ENCODE results near the gene WDR70. TPM values are rescaled to one million over a fixed set of nuclear protein-coding genes. Genes with fewer than 3 reads are reported as not detected.
"Not testable (repeated sequence)": the region's sequence is repeated elsewhere in the genome, so short reads cannot be mapped to it uniquely, and the experiment has no call there.

WDR70 gene
- total RNA-seq, 1 experiment from 2014 or later: 28.4 TPM

- DNase-seq (ENCODE audit: low read depth in 1 of 2, low spot score in 2 of 2): no peak
- Histone ChIP-seq H3K4me1 (replicated peaks) (peaks cover 20% of the 10 kb centered on the region), H3K27me3 (replicated peaks) (no peaks in the 10 kb centered on the region), H3K27ac (no peak overlapping the region), H3K4me3 (no peak overlapping the region), H3K36me3 (no peaks in the 10 kb centered on the region), H3K9me3 (replicated peaks) (no peaks in the 10 kb centered on the region)
These were observed 282.3 kb downstream of the WDR70 start for GRCh38 chr5:37661227-37661920.

DNA sequence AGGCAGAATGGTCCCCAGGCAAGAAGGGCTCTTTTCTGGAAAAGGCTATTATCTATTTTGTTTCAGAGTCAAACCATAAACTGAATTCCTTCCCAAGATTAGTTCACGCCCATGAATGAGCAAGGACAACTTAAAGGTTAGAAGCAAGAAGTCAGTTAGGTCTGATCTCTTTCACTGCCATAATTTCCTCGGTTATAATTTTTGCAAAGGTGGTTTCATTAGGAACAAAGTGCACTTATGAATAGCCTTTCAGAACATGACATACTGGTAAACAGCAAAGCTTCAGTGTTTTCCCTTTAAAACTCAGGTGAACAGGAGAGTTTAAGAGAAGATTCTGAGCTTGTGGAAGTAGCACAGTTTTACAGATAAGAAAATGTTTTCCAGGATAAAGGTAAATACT, 282.8 kb downstream of the WDR70 start:
- H3K4me3 ChIP-seq: no peak overlapping the region
- no peaks in the 10 kb centered on the region for H3K27me3 ChIP-seq (replicated peaks)
- no peaks in the 10 kb centered on the region for H3K9me3 ChIP-seq (replicated peaks)
- DNase-seq (ENCODE audit: low read depth in 1 of 2, low spot score in 2 of 2): no peak
- no peaks in the 10 kb centered on the region for H3K36me3 ChIP-seq
- H3K4me1 ChIP-seq (replicated peaks): peaks cover 23% of the 10 kb centered on the region
- no peak overlapping the region for H3K27ac ChIP-seq

GRCh38 chr5:37662362-37662761, 283.2 kb downstream of the WDR70 start:
- Histone ChIP-seq H3K36me3 (no peaks in the 10 kb centered on the region), H3K27me3 (replicated peaks) (no peaks in the 10 kb centered on the region), H3K4me1 (replicated peaks) (peaks cover 27% of the 10 kb centered on the region), H3K9me3 (replicated peaks) (no peaks in the 10 kb centered on the region), H3K4me3 (no peak overlapping the region), H3K27ac (no peak overlapping the region)
- DNase-seq (ENCODE audit: low read depth in 1 of 2, low spot score in 2 of 2): no peak

- Histone ChIP-seq H3K9me3 (replicated peaks) (no peaks in the 10 kb centered on the region), H3K4me1 (replicated peaks) (peaks cover 33% of the 10 kb centered on the region), H3K4me3 (no peak overlapping the region), H3K36me3 (no peaks in the 10 kb centered on the region), H3K27ac (no peak overlapping the region), H3K27me3 (replicated peaks) (no peaks in the 10 kb centered on the region)
- DNase-seq (ENCODE audit: low read depth in 1 of 2, low spot score in 2 of 2): no peak
These were observed 283.8 kb downstream of the WDR70 start for GRCh38 chr5:37662789-37663485.

GRCh38 chr5:37663538-37663937, 284.4 kb downstream of the WDR70 start:
- Histone ChIP-seq H3K4me1 (replicated peaks) (peaks cover 31% of the 10 kb centered on the region), H3K27me3 (replicated peaks) (no peaks in the 10 kb centered on the region), H3K27ac (no peak overlapping the region), H3K36me3 (no peaks in the 10 kb centered on the region), H3K4me3 (no peak overlapping the region), H3K9me3 (replicated peaks) (no peaks in the 10 kb centered on the region)
- DNase-seq (ENCODE audit: low read depth in 1 of 2, low spot score in 2 of 2): no peak

GRCh38 chr5:37664551-37664950, 285.4 kb downstream of the WDR70 start:
- no peaks in the 10 kb centered on the region for H3K36me3 ChIP-seq
- no peak for DNase-seq (ENCODE audit: low read depth in 1 of 2, low spot score in 2 of 2)
- peaks cover 32% of the 10 kb centered on the region for H3K4me1 ChIP-seq (replicated peaks)

DNA sequence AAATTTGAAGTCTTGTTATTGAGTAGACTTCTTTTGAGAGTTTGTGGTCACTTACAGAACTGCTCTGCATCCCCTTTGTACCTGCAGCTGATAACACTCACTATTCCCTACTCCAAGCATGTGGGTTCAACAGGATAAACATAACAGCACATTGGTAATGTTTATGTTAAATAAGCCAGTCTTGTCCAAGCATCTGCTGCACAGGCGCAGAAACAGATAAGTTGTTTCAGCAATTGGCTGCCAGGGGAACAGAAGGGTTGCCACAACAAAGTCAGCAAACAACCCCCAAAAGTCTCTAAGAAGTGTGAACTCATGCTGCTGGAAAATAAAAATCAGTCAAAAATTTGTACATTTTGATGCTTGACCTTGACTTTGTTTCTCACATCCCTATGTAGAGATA, 286.2 kb downstream of the WDR70 start:
- Histone ChIP-seq H3K27me3 (replicated peaks) (no peaks in the 10 kb centered on the region), H3K36me3 (no peaks in the 10 kb centered on the region), H3K27ac (no peak overlapping the region), H3K4me1 (replicated peaks) (peaks cover 32% of the 10 kb centered on the region), H3K9me3 (replicated peaks) (no peaks in the 10 kb centered on the region), H3K4me3 (no peak overlapping the region)
- no peak for DNase-seq (ENCODE audit: low read depth in 1 of 2, low spot score in 2 of 2)

More at GRCh38 chr5:37664551-37664950, 285.4 kb downstream of the WDR70 start:
- Histone ChIP-seq H3K27ac (no peak overlapping the region), H3K9me3 (replicated peaks) (no peaks in the 10 kb centered on the region), H3K27me3 (replicated peaks) (no peaks in the 10 kb centered on the region), H3K4me3 (no peak overlapping the region)

DNA sequence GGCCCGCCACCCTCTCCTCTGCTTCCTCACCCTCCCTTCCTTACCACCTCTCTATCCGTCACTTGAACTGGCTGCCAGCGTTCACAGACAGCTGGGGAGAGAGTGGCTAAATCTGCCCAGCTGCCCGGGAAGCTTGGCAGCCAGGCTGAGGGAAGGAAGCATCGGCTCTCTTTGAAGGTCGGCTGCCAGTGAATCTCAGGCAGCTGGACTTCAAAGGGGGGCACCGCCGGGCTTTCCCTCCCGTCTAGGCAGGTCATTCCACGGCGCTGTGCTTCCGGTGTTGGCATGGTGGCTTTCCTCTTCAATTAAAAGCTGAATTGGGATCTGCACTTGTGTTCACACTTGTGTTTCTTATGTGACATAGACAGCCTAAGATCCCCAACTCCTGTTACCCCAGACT, 286.8 kb downstream of the WDR70 start:
- no peaks in the 10 kb centered on the region for H3K9me3 ChIP-seq (replicated peaks)
- H3K36me3 ChIP-seq: no peaks in the 10 kb centered on the region
- H3K27me3 ChIP-seq (replicated peaks): no peaks in the 10 kb centered on the region
- peak in 1 of 2 experiments; percentile 11 for DNase-seq (ENCODE audit: low read depth in 1 of 2, low spot score in 2 of 2)
- H3K4me3 ChIP-seq: no peak overlapping the region
- peaks cover 32% of the 10 kb centered on the region for H3K4me1 ChIP-seq (replicated peaks)
- no peak overlapping the region for H3K27ac ChIP-seq

- DNase-seq (ENCODE audit: low read depth in 1 of 2, low spot score in 2 of 2): no peak
- peak overlapping the region; percentile 63 for H3K27ac ChIP-seq
- H3K4me3 ChIP-seq: no peak overlapping the region
- no peaks in the 10 kb centered on the region for H3K9me3 ChIP-seq (replicated peaks)
- no peaks in the 10 kb centered on the region for H3K36me3 ChIP-seq
- peaks cover 32% of the 10 kb centered on the region for H3K4me1 ChIP-seq (replicated peaks)
- no peaks in the 10 kb centered on the region for H3K27me3 ChIP-seq (replicated peaks)
These were observed 288.3 kb downstream of the WDR70 start for GRCh38 chr5:37667430-37667829.

- DNase-seq (ENCODE audit: low read depth in 1 of 2, low spot score in 2 of 2): peak in 1 of 2 experiments; percentile 63
- Histone ChIP-seq H3K4me1 (replicated peaks) (peaks cover 32% of the 10 kb centered on the region), H3K27me3 (replicated peaks) (no peaks in the 10 kb centered on the region), H3K36me3 (no peaks in the 10 kb centered on the region), H3K27ac (peak overlapping the region; percentile 63), H3K4me3 (no peak overlapping the region), H3K9me3 (replicated peaks) (no peaks in the 10 kb centered on the region)
These were observed 288.7 kb downstream of the WDR70 start for GRCh38 chr5:37667846-37668245.

DNA sequence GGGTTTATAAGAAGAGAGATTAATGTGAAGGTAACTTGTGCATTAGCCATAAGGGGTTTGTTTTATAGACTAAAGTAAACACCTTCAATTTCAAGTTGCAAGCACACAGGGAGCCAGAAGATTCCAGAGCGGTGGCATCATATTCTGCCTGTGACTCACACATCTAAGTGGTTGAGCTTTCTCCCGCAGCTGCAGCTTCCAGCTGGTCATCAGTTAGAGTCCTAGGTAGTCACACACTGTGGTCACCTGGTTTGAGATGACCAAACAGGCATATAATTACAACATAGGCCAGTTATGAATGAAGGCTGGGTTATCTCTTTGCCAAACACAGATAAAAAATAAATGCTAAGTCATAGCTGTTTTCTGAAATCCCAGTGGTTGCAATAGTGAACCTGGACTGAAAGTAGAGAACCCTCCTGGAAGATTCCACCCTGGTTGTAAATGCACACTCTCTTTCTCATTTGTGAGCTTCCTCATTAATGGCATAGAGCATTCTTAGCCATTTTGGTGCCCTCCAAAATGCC, 289.5 kb downstream of the WDR70 start:
- Histone ChIP-seq H3K27ac (peak overlapping the region; percentile 63), H3K9me3 (replicated peaks) (no peaks in the 10 kb centered on the region), H3K36me3 (no peaks in the 10 kb centered on the region), H3K27me3 (replicated peaks) (no peaks in the 10 kb centered on the region), H3K4me3 (no peak overlapping the region), H3K4me1 (replicated peaks) (peaks cover 32% of the 10 kb centered on the region)
- DNase-seq (ENCODE audit: low read depth in 1 of 2, low spot score in 2 of 2): peak; percentile 87 to 93

DNA sequence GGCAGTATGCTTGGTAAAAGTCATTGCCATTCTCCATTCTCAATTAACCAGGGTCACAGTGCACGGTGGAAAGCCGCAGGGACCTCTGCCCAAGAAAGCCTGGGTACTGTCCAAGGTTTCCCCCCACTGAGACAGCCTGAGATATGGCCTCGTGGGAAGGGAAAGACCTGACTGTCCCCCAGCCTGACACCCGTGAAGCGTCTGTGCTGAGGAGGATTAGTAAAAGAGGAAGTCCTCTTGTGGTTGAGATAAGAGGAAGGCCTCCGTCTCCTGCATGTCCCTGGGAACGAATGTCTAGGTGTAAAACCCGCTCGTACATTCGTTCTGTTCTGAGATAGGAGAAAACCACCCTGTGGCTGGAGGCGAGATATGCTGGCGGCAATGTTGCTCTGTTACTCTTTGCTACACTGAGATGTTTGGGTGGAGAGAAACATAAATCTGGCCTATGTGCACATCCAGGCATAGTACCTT, 293.0 kb downstream of the WDR70 start:
- DNase-seq (ENCODE audit: low read depth in 1 of 2, low spot score in 2 of 2); H3K27ac ChIP-seq; H3K9me3 ChIP-seq (replicated peaks); H3K4me3 ChIP-seq; H3K27me3 ChIP-seq (replicated peaks); H3K36me3 ChIP-seq: not testable (repeated sequence)
- peaks cover 17% of the 10 kb centered on the region for H3K4me1 ChIP-seq (replicated peaks)

- not testable (repeated sequence) for H3K27me3 ChIP-seq (replicated peaks); H3K9me3 ChIP-seq (replicated peaks); H3K27ac ChIP-seq
These were observed 295.2 kb downstream of the WDR70 start for GRCh38 chr5:37674361-37674760.

GRCh38 chr5:37679326-37679725, 300.2 kb downstream of the WDR70 start:
- not testable (repeated sequence) for H3K9me3 ChIP-seq (replicated peaks); H3K27me3 ChIP-seq (replicated peaks); DNase-seq (ENCODE audit: low read depth in 1 of 2, low spot score in 2 of 2); H3K27ac ChIP-seq; H3K4me3 ChIP-seq; H3K36me3 ChIP-seq; H3K4me1 ChIP-seq (replicated peaks)

More at GRCh38 chr5:37674361-37674760, 295.2 kb downstream of the WDR70 start:
- not testable (repeated sequence) for DNase-seq (ENCODE audit: low read depth in 1 of 2, low spot score in 2 of 2); H3K36me3 ChIP-seq; H3K4me1 ChIP-seq (replicated peaks); H3K4me3 ChIP-seq

Measured in SJSA1 (cell line).